GM06990 (cell line): ENCODE measurements around the gene ANKLE2.
"Not testable (repeated sequence)": the region's sequence is repeated elsewhere in the genome, so short reads cannot be mapped to it uniquely, and the experiment has no call there.

Source experiments
- DNase-seq: peaks from one replicate; pipeline ENCODE4 v3.0.0-alpha.2; 2011; ENCODE audit not compliant: insufficient read length; ENCODE audit errors: extremely low read depth
- H3K27me3 ChIP-seq: replicated peaks from 2 replicates; pipeline ENCODE4 v1.6.0; 2011; ENCODE audit warnings: low read length; ENCODE audit not compliant: control insufficient read depth, insufficient read depth
- H3K36me3 ChIP-seq: 2 replicates; pipeline ENCODE4 v1.5.1; 2011; ENCODE audit warnings: low read length; ENCODE audit not compliant: control insufficient read depth, insufficient read depth
- H3K4me3 ChIP-seq: replicated peaks from 2 replicates; pipeline ENCODE4 v1.5.1; 2011; ENCODE audit warnings: low read depth, mild to moderate bottlenecking, control low read depth, low read length
- TF ChIP-seq, protein P1 (sequence below): IDR thresholded peaks from 2 replicates; pipeline ENCODE4 v1.5.1; 2011; ENCODE audit warnings: low read length, control low read depth, mild to moderate bottlenecking, inconsistent platforms; ENCODE audit not compliant: insufficient read depth, poor library complexity, severe bottlenecking

ANKLE2 gene

DNA sequence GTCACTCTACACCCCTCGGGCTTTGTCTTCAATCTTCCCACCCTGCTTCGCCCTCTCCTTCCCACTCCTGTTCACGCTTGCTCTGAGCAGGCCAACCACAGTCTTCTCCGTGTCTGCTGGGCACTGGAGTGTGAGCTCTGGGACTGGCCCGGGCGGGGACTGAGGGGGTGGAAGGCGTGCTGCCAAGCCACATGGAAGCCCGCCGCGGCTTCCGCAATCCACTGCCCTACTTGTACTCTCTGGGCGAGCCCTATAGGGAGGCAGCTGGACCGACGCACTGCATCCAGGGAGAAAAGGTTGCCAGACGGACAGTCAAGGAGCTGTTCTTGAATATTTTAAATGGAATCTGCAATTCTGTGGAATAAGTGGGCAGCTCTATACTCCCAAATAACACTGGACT, 42.3 kb upstream of the ANKLE2 start:
- H3K4me3 ChIP-seq: no peak overlapping the region
- DNase-seq: no peak
- peaks cover 56% of the 10 kb centered on the region for H3K36me3 ChIP-seq
- H3K27me3 ChIP-seq: no peaks in the 10 kb centered on the region
- TF ChIP-seq, protein P1, sequence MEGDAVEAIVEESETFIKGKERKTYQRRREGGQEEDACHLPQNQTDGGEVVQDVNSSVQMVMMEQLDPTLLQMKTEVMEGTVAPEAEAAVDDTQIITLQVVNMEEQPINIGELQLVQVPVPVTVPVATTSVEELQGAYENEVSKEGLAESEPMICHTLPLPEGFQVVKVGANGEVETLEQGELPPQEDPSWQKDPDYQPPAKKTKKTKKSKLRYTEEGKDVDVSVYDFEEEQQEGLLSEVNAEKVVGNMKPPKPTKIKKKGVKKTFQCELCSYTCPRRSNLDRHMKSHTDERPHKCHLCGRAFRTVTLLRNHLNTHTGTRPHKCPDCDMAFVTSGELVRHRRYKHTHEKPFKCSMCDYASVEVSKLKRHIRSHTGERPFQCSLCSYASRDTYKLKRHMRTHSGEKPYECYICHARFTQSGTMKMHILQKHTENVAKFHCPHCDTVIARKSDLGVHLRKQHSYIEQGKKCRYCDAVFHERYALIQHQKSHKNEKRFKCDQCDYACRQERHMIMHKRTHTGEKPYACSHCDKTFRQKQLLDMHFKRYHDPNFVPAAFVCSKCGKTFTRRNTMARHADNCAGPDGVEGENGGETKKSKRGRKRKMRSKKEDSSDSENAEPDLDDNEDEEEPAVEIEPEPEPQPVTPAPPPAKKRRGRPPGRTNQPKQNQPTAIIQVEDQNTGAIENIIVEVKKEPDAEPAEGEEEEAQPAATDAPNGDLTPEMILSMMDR: no peak

DNA sequence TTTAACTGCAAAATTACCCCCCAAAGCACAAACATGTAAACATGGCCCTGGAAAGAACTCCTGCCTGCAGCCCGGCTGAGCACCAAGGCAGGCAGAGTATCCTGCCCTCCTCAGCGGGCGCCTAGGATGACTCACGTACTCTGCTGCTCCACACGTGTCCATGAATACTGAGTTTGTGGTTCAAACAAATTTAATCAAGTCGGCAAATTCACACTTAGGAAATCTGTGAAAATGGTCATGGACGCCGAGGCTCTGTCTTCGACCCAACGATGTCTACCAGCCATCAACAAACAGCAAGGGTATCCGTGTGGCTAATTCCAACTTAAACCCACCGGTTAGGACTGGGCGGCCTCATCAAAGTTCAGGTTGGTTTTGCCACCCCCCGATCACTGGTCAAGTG, 41.5 kb upstream of the ANKLE2 start:
- Histone ChIP-seq H3K4me3 (no peak overlapping the region), H3K36me3 (peaks cover 51% of the 10 kb centered on the region), H3K27me3 (no peaks in the 10 kb centered on the region)
- TF ChIP-seq, protein P1: no peak
- no peak for DNase-seq

DNA sequence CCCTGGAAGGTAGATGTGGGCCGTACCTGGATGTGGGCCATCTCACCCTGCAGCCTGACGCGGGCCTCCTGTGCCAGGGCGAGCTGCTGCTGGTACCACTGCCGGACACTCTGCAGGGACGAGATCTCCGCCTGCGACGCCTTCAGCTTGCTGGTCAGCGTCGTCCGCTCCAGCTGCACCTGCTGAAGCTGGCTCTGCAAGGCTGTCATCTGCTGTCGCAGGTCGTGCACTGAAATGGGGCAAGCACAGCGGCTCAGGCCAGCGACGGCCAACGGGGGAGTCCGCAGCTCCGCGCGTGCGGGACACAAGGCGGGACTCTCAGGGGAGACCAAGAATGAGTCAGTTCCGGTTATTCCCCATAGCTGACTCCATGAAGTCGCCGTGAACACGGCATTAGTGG, 40.1 kb upstream of the ANKLE2 start:
- Histone ChIP-seq H3K4me3 (no peak overlapping the region), H3K36me3 (peaks cover 49% of the 10 kb centered on the region), H3K27me3 (no peaks in the 10 kb centered on the region)
- no peak for DNase-seq
- TF ChIP-seq, protein P1: no peak

DNA sequence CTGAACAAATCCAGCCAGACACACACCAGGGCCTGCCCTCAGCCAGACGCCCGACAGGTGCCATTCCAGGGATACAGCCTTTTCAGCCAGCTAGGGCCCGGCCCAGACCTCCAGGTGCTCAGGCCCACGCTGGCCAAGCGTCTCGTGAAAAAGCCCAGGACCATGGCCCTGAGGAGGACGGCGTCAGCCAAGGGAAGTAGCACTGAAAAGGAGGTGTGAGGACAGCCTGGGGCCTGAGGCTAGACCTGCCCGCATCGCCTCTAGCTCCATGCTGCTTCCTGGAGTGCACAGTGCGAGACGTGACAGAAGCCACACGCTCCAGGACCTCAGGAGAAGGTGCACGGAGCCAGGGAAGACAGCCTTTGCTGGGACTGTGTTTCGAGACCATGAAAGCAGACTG, 37.2 kb upstream of the ANKLE2 start:
- TF ChIP-seq, protein P1: no peak
- Histone ChIP-seq H3K27me3 (no peaks in the 10 kb centered on the region), H3K4me3 (no peak overlapping the region), H3K36me3 (peaks cover 45% of the 10 kb centered on the region)
- DNase-seq: no peak

GRCh38 chr12:132797820-132798570, 36.4 kb upstream of the ANKLE2 start:
- no peaks in the 10 kb centered on the region for H3K27me3 ChIP-seq
- DNase-seq: no peak
- no peak overlapping the region for H3K4me3 ChIP-seq
- H3K36me3 ChIP-seq: peaks cover 42% of the 10 kb centered on the region
- TF ChIP-seq, protein P1: no peak

GRCh38 chr12:132795847-132796246, 34.2 kb upstream of the ANKLE2 start:
- Histone ChIP-seq H3K4me3 (no peak overlapping the region), H3K27me3 (no peaks in the 10 kb centered on the region), H3K36me3 (peaks cover 39% of the 10 kb centered on the region)
- TF ChIP-seq, protein P1: no peak
- no peak for DNase-seq

- H3K36me3 ChIP-seq: peaks cover 33% of the 10 kb centered on the region
- not testable (repeated sequence) for DNase-seq
Measured at GRCh38 chr12:132791940-132792339, 30.3 kb upstream of the ANKLE2 start.

More at GRCh38 chr12:132791940-132792339, 30.3 kb upstream of the ANKLE2 start:
- H3K27me3 ChIP-seq, H3K4me3 ChIP-seq: not testable (repeated sequence)
